ENCODE data around the gene TSSK1B. TPM values are rescaled to one million over a fixed set of nuclear protein-coding genes. Genes with fewer than 3 reads are reported as not detected.

The TSSK1B gene
- 0.17 TPM in 1 of 2 replicates, not detected in the other for total RNA-seq (2021)
- long read RNA-seq = 0 reads

GRCh38 chr5:113434889-113435288 is at the start of gene TSSK1B:
Gene TSSK1B, minus strand, starts transcription at chr5:113434989. Its CDS starts 150 bp downstream, at chr5:113434839.
- Histone ChIP-seq H3K4me2 (ENCODE audit: insufficient read depth, insufficient read length, low read length) (no peak within 1 kb of the TSS), H3T11ph (ENCODE audit: low read length) (no peak within 1 kb of the TSS), H3K4me1 (ENCODE audit: insufficient read depth, low read length) (no peaks in the 10 kb centered on the region), H4K20me1 (ENCODE audit: control insufficient read depth, insufficient read depth, insufficient read length) (no peaks in the 10 kb centered on the region), H3K79me1 (ENCODE audit: insufficient read depth, low read depth, low read length, poor library complexity, severe bottlenecking) (no peaks in the 10 kb centered on the region), H3K4ac (ENCODE audit: low read depth, low read length) (no peak within 1 kb of the TSS), H3K23me2 (ENCODE audit: insufficient read length, low read depth, low read length, poor library complexity, severe bottlenecking) (no peaks in the 10 kb centered on the region), H3K14ac (ENCODE audit: insufficient read depth, low read length) (no peak within 1 kb of the TSS), H2BK15ac (ENCODE audit: low read depth, low read length) (no peak within 1 kb of the TSS), H2BK20ac (ENCODE audit: low read depth, low read length, poor library complexity, severe bottlenecking) (no peak within 1 kb of the TSS), H3K9ac (ENCODE audit: extremely low read depth, insufficient read length, low read length) (no peak within 1 kb of the TSS), H2BK12ac (ENCODE audit: insufficient read length, low read depth, low read length) (no peak within 1 kb of the TSS), H3K18ac (ENCODE audit: insufficient read length, low read depth, low read length) (no peak within 1 kb of the TSS), H3K79me2 (ENCODE audit: insufficient read depth, low read length) (no peaks in the 10 kb centered on the region), H4K5ac (ENCODE audit: insufficient read length, low read depth, low read length) (no peak within 1 kb of the TSS), H3K27me3 (ENCODE audit: insufficient read depth, low read length) (no peaks in the 10 kb centered on the region; the same call in 1 of the 2 replicates), H3K27ac (ENCODE audit: insufficient read length, low read depth, low read length) (no peak within 1 kb of the TSS), H2BK5ac (ENCODE audit: insufficient read length, low read length) (no peak within 1 kb of the TSS), H3K9me3 (ENCODE audit: control insufficient read depth, low read depth, low read length) (no peaks in the 10 kb centered on the region), H2BK120ac (ENCODE audit: low read depth, low read length, poor library complexity, severe bottlenecking) (no peak within 1 kb of the TSS), H3K56ac (ENCODE audit: insufficient read length, low read depth, low read length) (no peak within 1 kb of the TSS), H4K8ac (replicated peaks; ENCODE audit: insufficient read length, low read depth, low read length) (no peak within 1 kb of the TSS), H2AFZ (ENCODE audit: low read length) (no peak within 1 kb of the TSS), H4K91ac (ENCODE audit: insufficient read length, low read depth, low read length) (no peak within 1 kb of the TSS), H3K23ac (ENCODE audit: insufficient read length, low read depth, low read length) (no peak within 1 kb of the TSS), H2AK5ac (ENCODE audit: insufficient read length, low read length) (no peak within 1 kb of the TSS)
- Mint-ChIP-seq H3K4me3 (no peak within 1 kb of the TSS), H3K27ac (no peak within 1 kb of the TSS), H3K4me1 (no peaks in the 10 kb centered on the region), H3K27me3 (ENCODE audit: low read depth) (no peaks in the 10 kb centered on the region; the same call in 1 of the 2 replicates), H3K9me3 (peaks cover 0 to 2% of the 10 kb centered on the region in 2 experiments; a peak in 1 of 5 replicates), H3K36me3 (ENCODE audit: insufficient read depth in 1 of 3, low read depth in 3 of 3) (no peaks in the 10 kb centered on the region; a peak in 1 of 7 replicates)
- DNase-seq = no peak
- no CpG with 5 or more reads among the region's 3 CpGs for WGBS (ENCODE audit: extremely low coverage, insufficient read length, low lambda C conversion rate)
- no peak for TF ChIP-seq CTCF (conservative IDR thresholded peaks at IDR 0.05)

All from H9 (cell line).